H9 (cell line): ENCODE measurements around the gene C12orf56. TPM values are rescaled to one million over a fixed set of nuclear protein-coding genes. Genes with fewer than 3 reads are reported as not detected.

ENCODE experiments used
- DNase-seq: peaks from one replicate; pipeline ENCODE4 v3.0.0-alpha.2; 2017
- H2AFZ ChIP-seq: one replicate; pipeline ENCODE4 v1.6.1; 2013; ENCODE audit warnings: mild to moderate bottlenecking, low read length, control low read depth, moderate library complexity
- H2AK5ac ChIP-seq: 2 replicates; pipeline ENCODE4 v1.6.1; 2013; ENCODE audit warnings: low read length, control low read depth, mixed read lengths; ENCODE audit not compliant: insufficient read length
- H2BK120ac ChIP-seq: one replicate; pipeline ENCODE4 v1.6.1; 2013; ENCODE audit warnings: low read depth, mild to moderate bottlenecking, low read length, control low read depth, inconsistent platforms; ENCODE audit not compliant: poor library complexity, severe bottlenecking
- H2BK12ac ChIP-seq: 2 replicates; pipeline ENCODE4 v1.6.1; 2013; ENCODE audit warnings: low read length, control low read depth, mixed read lengths, low read depth; ENCODE audit not compliant: insufficient read length
- H2BK15ac ChIP-seq: 2 replicates; pipeline ENCODE4 v1.6.1; 2013; ENCODE audit warnings: low read depth, low read length, control low read depth
- H2BK20ac ChIP-seq: one replicate; pipeline ENCODE4 v1.6.1; 2013; ENCODE audit warnings: low read depth, mild to moderate bottlenecking, low read length, control low read depth, inconsistent platforms; ENCODE audit not compliant: poor library complexity, severe bottlenecking
- H2BK5ac ChIP-seq: 2 replicates; pipeline ENCODE4 v1.6.1; 2013; ENCODE audit warnings: low read length, control low read depth, mixed read lengths; ENCODE audit not compliant: insufficient read length
- H3K14ac ChIP-seq: 2 replicates; pipeline ENCODE4 v1.6.1; 2013; ENCODE audit warnings: low read length, control low read depth; ENCODE audit not compliant: insufficient read depth
- H3K18ac ChIP-seq: 2 replicates; pipeline ENCODE4 v1.6.1; 2013; ENCODE audit warnings: low read depth, mild to moderate bottlenecking, mixed read lengths, low read length, control low read depth; ENCODE audit not compliant: insufficient read length
- H3K23ac ChIP-seq: 2 replicates; pipeline ENCODE4 v1.6.1; 2013; ENCODE audit warnings: low read length, control low read depth, mixed read lengths, low read depth; ENCODE audit not compliant: insufficient read length
- H3K23me2 ChIP-seq: 2 replicates; pipeline ENCODE4 v1.6.1; 2013; ENCODE audit warnings: low read depth, mild to moderate bottlenecking, mixed read lengths, low read length, control low read depth; ENCODE audit not compliant: insufficient read length, poor library complexity, severe bottlenecking
- H3K27ac ChIP-seq: 2 replicates; pipeline ENCODE4 v1.5.1; 2013; ENCODE audit warnings: low read length, control low read depth, mixed read lengths, low read depth; ENCODE audit not compliant: insufficient read length
- H3K27me3 ChIP-seq: 2 replicates; pipeline ENCODE4 v1.6.1; 2013; ENCODE audit warnings: low read length, control low read depth, inconsistent platforms; ENCODE audit not compliant: insufficient read depth
- H3K4ac ChIP-seq: 2 replicates; pipeline ENCODE4 v1.6.1; 2013; ENCODE audit warnings: low read depth, mild to moderate bottlenecking, control low read depth, inconsistent platforms, low read length, moderate library complexity
- H3K4me1 ChIP-seq: 2 replicates; pipeline ENCODE4 v1.6.1; 2013; ENCODE audit warnings: low read length, control low read depth, inconsistent platforms; ENCODE audit not compliant: insufficient read depth
- H3K4me2 ChIP-seq: 2 replicates; pipeline ENCODE4 v1.6.1; 2013; ENCODE audit warnings: low read length, control low read depth, mixed read lengths; ENCODE audit not compliant: insufficient read length, insufficient read depth
- H3K56ac ChIP-seq: 2 replicates; pipeline ENCODE4 v1.6.1; 2013; ENCODE audit warnings: low read depth, mild to moderate bottlenecking, mixed read lengths, low read length, control low read depth; ENCODE audit not compliant: insufficient read length
- H3K79me1 ChIP-seq: 2 replicates; pipeline ENCODE4 v1.6.1; 2013; ENCODE audit warnings: low read depth, mild to moderate bottlenecking, moderate library complexity, low read length, control low read depth, inconsistent platforms; ENCODE audit not compliant: insufficient read depth, poor library complexity, severe bottlenecking
- H3K79me2 ChIP-seq: 2 replicates; pipeline ENCODE4 v1.6.1; 2013; ENCODE audit warnings: low read length, control low read depth, inconsistent platforms; ENCODE audit not compliant: insufficient read depth
- H3K9ac ChIP-seq: 2 replicates; pipeline ENCODE4 v1.6.1; 2013; ENCODE audit warnings: low read length, control low read depth, mixed read lengths; ENCODE audit not compliant: insufficient read length; ENCODE audit errors: extremely low read depth
- H3K9me3 ChIP-seq: one replicate; pipeline ENCODE4 v1.6.1; 2013; ENCODE audit warnings: low read depth, low read length, inconsistent platforms; ENCODE audit not compliant: control insufficient read depth
- H3T11ph ChIP-seq: one replicate; pipeline ENCODE4 v1.6.1; 2013; ENCODE audit warnings: mild to moderate bottlenecking, low read length, control low read depth, inconsistent platforms
- H4K20me1 ChIP-seq: one replicate; pipeline ENCODE4 v1.6.1; 2013; ENCODE audit not compliant: control insufficient read depth, insufficient read length, insufficient read depth
- H4K5ac ChIP-seq: 2 replicates; pipeline ENCODE4 v1.6.1; 2013; ENCODE audit warnings: low read depth, mild to moderate bottlenecking, mixed read lengths, low read length, control low read depth; ENCODE audit not compliant: insufficient read length
- H4K8ac ChIP-seq: replicated peaks from 2 replicates; pipeline ENCODE4 v1.6.1; 2013; ENCODE audit warnings: low read length, control low read depth, mixed read lengths, low read depth; ENCODE audit not compliant: insufficient read length
- H4K91ac ChIP-seq: 2 replicates; pipeline ENCODE4 v1.6.1; 2013; ENCODE audit warnings: low read depth, mild to moderate bottlenecking, moderate library complexity, mixed read lengths, low read length, control low read depth; ENCODE audit not compliant: insufficient read length
- H3K27ac Mint-ChIP-seq, 3 experiments: 2 replicates in 2 of 3; 3 replicates in 1 of 3; pipeline ENCODE4 v1.8.0; 2020 to 2021; ENCODE audit warnings: mixed read lengths in 3 of 3, mild to moderate bottlenecking in 1 of 3, moderate library complexity in 1 of 3
- H3K27me3 Mint-ChIP-seq: 2 replicates; pipeline ENCODE4 v1.8.0; 2021; ENCODE audit warnings: low read depth, mild to moderate bottlenecking, moderate library complexity, mixed read lengths
- H3K36me3 Mint-ChIP-seq, 3 experiments: 2 replicates in 2 of 3; 3 replicates in 1 of 3; pipeline ENCODE4 v1.8.0; 2020 to 2021; ENCODE audit warnings: low read depth in 3 of 3, mixed read lengths in 3 of 3; ENCODE audit not compliant: insufficient read depth in 1 of 3
- H3K4me1 Mint-ChIP-seq, 2 experiments: 2 replicates each; pipeline ENCODE4 v1.8.0; 2020; ENCODE audit warnings: mixed read lengths in 2 of 2
- H3K4me3 Mint-ChIP-seq, 2 experiments: 2 replicates in 1 of 2; 3 replicates in 1 of 2; pipeline ENCODE4 v1.8.0; 2020 to 2021; ENCODE audit warnings: mild to moderate bottlenecking in 2 of 2, mixed read lengths in 2 of 2, moderate library complexity in 1 of 2
- H3K9me3 Mint-ChIP-seq, 2 experiments: 2 replicates in 1 of 2; 3 replicates in 1 of 2; pipeline ENCODE4 v1.8.0; 2020; ENCODE audit warnings: mild to moderate bottlenecking in 2 of 2, mixed read lengths in 2 of 2, moderate library complexity in 1 of 2
- CTCF ChIP-seq: fragments of 200-600 bp; sonication (generic); conservative IDR thresholded peaks from 3 replicates; pipeline ENCODE4 v1.8.0; 2021; ENCODE audit warnings: antibody characterized with exemption, mild to moderate bottlenecking
- WGBS: extraction: QIAGEN DNeasy Blood & Tissue Kit; methylation state at CpG from one replicate; pipeline ENCODE4 v1.1.7; 2013; ENCODE audit warnings: missing lambda C conversion rate, low lambda C conversion rate, mixed read lengths; ENCODE audit not compliant: insufficient read length; ENCODE audit errors: extremely low coverage; 5-methylcytosine and 5-hydroxymethylcytosine counted together
- total RNA-seq: library from RNA; stranded (reverse); gene quantifications from 2 replicates; pipeline ENCODE4 v1.2.1, GENCODE V29; 2021

Gene C12orf56
- total RNA-seq, 1 experiment from 2014 or later, result 2.2 TPM

GRCh38 chr12:64286521-64286920 is 104.0 kb downstream of the C12orf56 start:
- H2BK12ac ChIP-seq, result no peak overlapping the region
- H3K27me3 ChIP-seq, result no peaks in the 10 kb centered on the region
- H2BK5ac ChIP-seq, result no peak overlapping the region
- H3K79me1 ChIP-seq, result no peaks in the 10 kb centered on the region
- no CpG with 5 or more reads among the region's 4 CpGs for WGBS
- no peak overlapping the region for H3K18ac ChIP-seq
- H3K9me3 ChIP-seq, result no peaks in the 10 kb centered on the region
- no peaks in the 10 kb centered on the region for H4K20me1 ChIP-seq
- H2AK5ac ChIP-seq, result no peak overlapping the region
- no peak overlapping the region for H2BK120ac ChIP-seq
- peaks cover 3 to 6% (median 5%) of the 10 kb centered on the region in 3 experiments; a peak in 4 of 7 replicates for H3K36me3 Mint-ChIP-seq
- no peak for DNase-seq
- no peak overlapping the region for H2BK20ac ChIP-seq
- H3K4ac ChIP-seq, result no peak overlapping the region
- no peak overlapping the region for H4K5ac ChIP-seq
- H3K79me2 ChIP-seq, result no peaks in the 10 kb centered on the region
- no peak overlapping the region for H3K4me3 Mint-ChIP-seq
- no peak overlapping the region for H3K9ac ChIP-seq
- no peak overlapping the region for H3K27ac Mint-ChIP-seq
- peaks cover 3 to 6% of the 10 kb centered on the region in 2 experiments for H3K9me3 Mint-ChIP-seq
- no peak overlapping the region for H4K91ac ChIP-seq
- H3K27ac ChIP-seq, result no peak overlapping the region
- H3K27me3 Mint-ChIP-seq, result no peaks in the 10 kb centered on the region
- no peak overlapping the region for H3K4me2 ChIP-seq
- H3K56ac ChIP-seq, result no peak overlapping the region
- no peak overlapping the region for H4K8ac ChIP-seq
- no peak overlapping the region for H3K14ac ChIP-seq
- H3K4me1 Mint-ChIP-seq, result no peaks in the 10 kb centered on the region
- no peak overlapping the region for H2BK15ac ChIP-seq
- no peaks in the 10 kb centered on the region for H3K4me1 ChIP-seq
- no peak overlapping the region for H3K23ac ChIP-seq
- no peaks in the 10 kb centered on the region for H3K23me2 ChIP-seq
- TF ChIP-seq CTCF, result no peak
- no peak overlapping the region for H2AFZ ChIP-seq
- H3T11ph ChIP-seq, result no peak overlapping the region
